B cell (primary cell): Measurements from ENCODE around the gene OR2B2. TPM values are rescaled to one million over a fixed set of nuclear protein-coding genes. Genes with fewer than 3 reads are reported as not detected.

Experiments used
- ATAC-seq: fragments of 200-7000 bp; cut with Tn5 transposase; one replicate; pipeline ENCODE4 v1.10.0; 2021; ENCODE audit warnings: low read depth, mild to moderate bottlenecking, moderate number of reproducible peaks, moderate library complexity
- CTCF ChIA-PET: fragments of 350-600 bp; sonication (Branson Sonifier 250); formaldehyde crosslinking; loops from one replicate; lab custom pipeline; 2021; ENCODE audit warnings: antibody characterized with exemption, inconsistent platforms; lab: Charles Lee
- POLR2A ChIA-PET: fragments of 350-600 bp; sonication (Branson Sonifier 250); formaldehyde crosslinking; loops from one replicate; lab custom pipeline; 2021; ENCODE audit warnings: antibody characterized with exemption; lab: Charles Lee
- DNase-seq: peaks from one replicate; pipeline ENCODE4 v3.0.0; 2013
- H2AFZ ChIP-seq: 2 replicates; pipeline ENCODE4 v1.6.1; 2012; ENCODE audit warnings: mild to moderate bottlenecking, low read depth, low read length; ENCODE audit not compliant: insufficient read depth, poor library complexity, severe bottlenecking
- H3K27ac ChIP-seq, 2 donors: 1 replicate in 1 of 2; 2 replicates in 1 of 2; pipeline ENCODE4 v1.5.1; 2012 to 2013; ENCODE audit warnings: low read length in 2 of 2, mild to moderate bottlenecking in 2 of 2, moderate library complexity in 1 of 2
- H3K27me3 ChIP-seq, 4 experiments: fragments of 200-600 bp in 1 of 4; sonication (generic) in 1 of 4; replicated peaks in 1 of 4; 1 replicate in 2 of 4; 2 replicates in 2 of 4; pipeline versions ENCODE4 v1.6.1 to v1.7.0; 2013 to 2016; ENCODE audit warnings: low read length in 3 of 4, mild to moderate bottlenecking in 2 of 4, mixed read lengths in 1 of 4, moderate library complexity in 1 of 4; ENCODE audit not compliant: insufficient read depth in 4 of 4, control insufficient read depth in 3 of 4; ENCODE audit errors: control extremely low read depth in 1 of 4
- H3K36me3 ChIP-seq, 2 experiments: replicated peaks in 1 of 2; 1 replicate in 1 of 2; 2 replicates in 1 of 2; pipeline versions ENCODE4 v1.6.1 to v1.7.1; 2013; ENCODE audit warnings: low read length in 1 of 2; ENCODE audit not compliant: insufficient read depth in 2 of 2, control insufficient read depth in 1 of 2; ENCODE audit errors: control extremely low read depth in 1 of 2, extremely low read depth in 1 of 2
- H3K4me1 ChIP-seq, 2 donors: fragments of 200-600 bp in 1 of 2; sonication (generic) in 1 of 2; 1 replicate in 1 of 2; 2 replicates in 1 of 2; pipeline versions ENCODE4 v1.5.1 to v1.6.1; 2013 to 2017; ENCODE audit warnings: low read length in 2 of 2; ENCODE audit not compliant: control insufficient read depth in 2 of 2, insufficient read depth in 2 of 2
- H3K4me2 ChIP-seq: replicated peaks from 2 replicates; pipeline ENCODE3; 2012; ENCODE audit warnings: mild to moderate bottlenecking, low read depth, low read length; ENCODE audit not compliant: poor library complexity, severe bottlenecking
- H3K4me3 ChIP-seq, 5 experiments: fragments of 200-600 bp in 1 of 5; sonication (generic) in 1 of 5; 1 replicate in 3 of 5; 2 replicates in 2 of 5; pipeline versions ENCODE4 v1.5.1 to v1.7.0; 2011 to 2016; ENCODE audit warnings: low read length in 4 of 5, mild to moderate bottlenecking in 4 of 5, low read depth in 2 of 5, control low read depth in 1 of 5, moderate library complexity in 1 of 5; ENCODE audit not compliant: insufficient read depth in 1 of 5; ENCODE audit errors: control extremely low read depth in 1 of 5, extremely low read depth in 1 of 5
- H3K79me2 ChIP-seq: fragments of 200-600 bp; sonication (generic); one replicate; pipeline ENCODE4 v1.6.0; 2016; ENCODE audit warnings: low read length; ENCODE audit not compliant: control insufficient read depth, insufficient read depth
- H3K9ac ChIP-seq: fragments of 200-600 bp; sonication (generic); 2 replicates; pipeline ENCODE4 v1.6.1; 2017; ENCODE audit warnings: mild to moderate bottlenecking, low read length, moderate library complexity
- H3K9me3 ChIP-seq, 3 donors: one replicate each; pipeline versions ENCODE4 v1.6.1 to v1.7.1; 2013; ENCODE audit warnings: low read length in 2 of 3; ENCODE audit not compliant: control insufficient read depth in 2 of 3, insufficient read depth in 1 of 3; ENCODE audit errors: control extremely low read depth in 1 of 3
- H4K20me1 ChIP-seq: 2 replicates; pipeline ENCODE4 v1.6.0; 2012; ENCODE audit warnings: mild to moderate bottlenecking, low read length; ENCODE audit not compliant: insufficient read depth, control insufficient read depth, poor library complexity, severe bottlenecking
- H3K27ac Mint-ChIP-seq: one replicate; pipeline ENCODE4 v1.8.0; 2021; ENCODE audit warnings: mixed read lengths
- H3K27me3 Mint-ChIP-seq: one replicate; pipeline ENCODE4 v1.8.0; 2021; ENCODE audit warnings: mixed read lengths
- H3K4me1 Mint-ChIP-seq: one replicate; pipeline ENCODE4 v1.8.0; 2021; ENCODE audit warnings: mixed read lengths
- H3K4me3 Mint-ChIP-seq: one replicate; pipeline ENCODE4 v1.8.0; 2021; ENCODE audit warnings: mixed read lengths
- H3K9me3 Mint-ChIP-seq: one replicate; pipeline ENCODE4 v1.8.0; 2022; ENCODE audit warnings: mixed read lengths; ENCODE audit not compliant: insufficient read depth
- CTCF ChIP-seq: fragments of 200-600 bp; IDR thresholded peaks from one replicate; pipeline ENCODE4 v1.8.0; 2022; ENCODE audit warnings: antibody characterized with exemption, mild to moderate bottlenecking
- EZH2 ChIP-seq: IDR thresholded peaks from 2 replicates; pipeline ENCODE4 v1.6.1; 2012; ENCODE audit warnings: borderline replicate concordance, low read depth, mild to moderate bottlenecking, moderate library complexity, low read length; ENCODE audit not compliant: insufficient read depth, poor library complexity, severe bottlenecking
- WGBS: methylation state at CpG from one replicate; pipeline ENCODE4 v1.1.5; 2013; ENCODE audit warnings: missing lambda C conversion rate; ENCODE audit not compliant: insufficient coverage; 5-methylcytosine and 5-hydroxymethylcytosine counted together
- intact Hi-C: fragments of 100-400 bp; cut with micrococcal nuclease; formaldehyde crosslinking; loops from one replicate; pipeline ENCODE4 v1.10.0; 2022
- polyA plus RNA-seq: library from polyadenylated mRNA; depleted of rRNA; stranded (reverse); fragments of >200 nt; gene quantifications from 2 replicates; pipeline ENCODE4 v1.2.3, GENCODE V29; 2012
- total RNA-seq, 2 donors: library from RNA; stranded (reverse); fragments of 120-200 nt in 1 of 2; gene quantifications; 1 replicate in 1 of 2; 2 replicates in 1 of 2; pipeline versions ENCODE4 v1.2.3 to v1.2.4, GENCODE V29; 2013 to 2022

OR2B2 gene
- total and polyA plus RNA-seq, 2 donors (not counting 1 experiment from before 2014, with no cell fraction given), result not detected

DNA sequence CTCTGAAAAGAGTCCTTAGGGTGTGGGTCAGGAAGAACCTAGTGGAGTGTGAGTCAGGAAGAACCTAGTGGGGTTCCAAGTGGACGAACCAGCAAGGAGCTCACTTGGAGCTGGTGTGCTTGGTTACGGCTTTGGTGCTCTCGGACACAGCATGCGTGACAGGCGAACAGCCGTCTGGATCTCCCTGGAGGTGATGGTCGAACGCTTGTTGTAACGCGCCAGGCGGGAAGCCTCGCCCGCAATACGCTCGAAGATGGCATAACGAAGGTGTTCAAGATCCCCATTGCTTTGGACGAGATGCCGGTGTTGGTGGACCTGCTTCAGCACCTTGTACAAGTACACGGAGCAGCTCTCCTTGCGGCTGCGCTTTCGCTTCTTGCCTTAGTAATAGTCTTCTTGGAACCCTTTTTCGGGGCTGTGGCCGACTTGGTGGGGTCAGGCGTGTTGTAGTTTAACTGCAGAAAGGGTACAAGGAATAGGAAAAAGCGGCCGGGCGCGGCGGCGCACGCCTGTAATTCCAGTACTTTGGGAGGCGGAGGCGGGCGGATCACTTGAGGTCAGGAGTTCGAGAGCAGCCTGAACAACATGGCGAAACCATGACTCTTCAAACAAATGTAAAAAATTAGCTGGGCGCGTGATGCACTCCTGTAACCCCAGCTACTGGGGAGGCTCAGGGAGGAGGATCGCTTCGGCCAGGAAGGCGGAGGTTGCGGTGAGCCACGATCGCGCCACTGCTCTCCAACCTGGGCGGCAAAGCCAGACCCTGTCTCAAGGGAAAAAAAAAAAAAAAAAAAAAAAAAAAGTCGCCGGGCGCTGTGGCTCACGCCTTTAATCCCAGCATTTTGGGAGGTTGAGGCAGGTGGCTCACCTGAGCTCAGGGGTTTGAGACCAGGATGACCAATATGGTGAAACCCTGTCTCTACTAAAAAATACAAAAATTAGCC is 48.0 kb downstream of the OR2B2 start:
- Histone ChIP-seq H3K4me2 (peak overlapping the region; percentile 80), H3K4me3 (peak overlapping the region; percentile 60 to 71 (median 69)), H3K9ac (peak overlapping the region; percentile 73), H4K20me1 (no peaks in the 10 kb centered on the region), H3K9me3 (peaks cover 0 to 17% (median 0%) of the 10 kb centered on the region in 3 donors), H2AFZ (peak overlapping the region; percentile 44), H3K27me3 (no peaks in the 10 kb centered on the region), H3K36me3 (no peaks in the 10 kb centered on the region), H3K27ac (peak overlapping the region; percentile 58 to 83), H3K79me2 (no peaks in the 10 kb centered on the region), H3K4me1 (peaks cover 13 to 35% of the 10 kb centered on the region in 2 donors)
- WGBS, result 27% methylated on average over 47 of the region's 51 CpGs
- no peak for TF ChIP-seq EZH2
- no peak for TF ChIP-seq CTCF
- Mint-ChIP-seq H3K9me3 (no peaks in the 10 kb centered on the region), H3K4me3 (peak overlapping the region; percentile 97), H3K4me1 (peaks cover 45% of the 10 kb centered on the region), H3K27ac (peak overlapping the region; percentile 97), H3K27me3 (no peaks in the 10 kb centered on the region)
- DNase-seq (peak; percentile 55), ATAC-seq (no peak)
- ChIA-PET POLR2A (interaction anchor here (0.6 to 6.7 kb wide), 33 partner anchors 9 to 1843 kb away, joined by 3 to 166 read pairs (median 7); partner anchors contain the start of genes ZNF165 and ZSCAN31), CTCF (interaction anchor here (0.6 to 8.6 kb wide), 13 partner anchors 8 to 1705 kb away, joined by 3 to 92 read pairs (median 4); a partner anchor contains a TSS)
- intact Hi-C loops, result loop anchor here (2.0 kb wide), 1 partner anchor 731 kb away; a partner anchor contains a TSS
